GM21381 (cell line): ENCODE results near the gene PICK1.
"Not testable (repeated sequence)": the region's sequence is repeated elsewhere in the genome, so short reads cannot be mapped to it uniquely, and the experiment has no call there.

Source experiments
- ATAC-seq: cut with Tn5 transposase; IDR thresholded peaks from one replicate; pipeline ENCODE4 v1.9.1; 2021; ENCODE audit warnings: mild to moderate bottlenecking, moderate library complexity; ENCODE audit not compliant: unreplicated experiment

The PICK1 gene

DNA sequence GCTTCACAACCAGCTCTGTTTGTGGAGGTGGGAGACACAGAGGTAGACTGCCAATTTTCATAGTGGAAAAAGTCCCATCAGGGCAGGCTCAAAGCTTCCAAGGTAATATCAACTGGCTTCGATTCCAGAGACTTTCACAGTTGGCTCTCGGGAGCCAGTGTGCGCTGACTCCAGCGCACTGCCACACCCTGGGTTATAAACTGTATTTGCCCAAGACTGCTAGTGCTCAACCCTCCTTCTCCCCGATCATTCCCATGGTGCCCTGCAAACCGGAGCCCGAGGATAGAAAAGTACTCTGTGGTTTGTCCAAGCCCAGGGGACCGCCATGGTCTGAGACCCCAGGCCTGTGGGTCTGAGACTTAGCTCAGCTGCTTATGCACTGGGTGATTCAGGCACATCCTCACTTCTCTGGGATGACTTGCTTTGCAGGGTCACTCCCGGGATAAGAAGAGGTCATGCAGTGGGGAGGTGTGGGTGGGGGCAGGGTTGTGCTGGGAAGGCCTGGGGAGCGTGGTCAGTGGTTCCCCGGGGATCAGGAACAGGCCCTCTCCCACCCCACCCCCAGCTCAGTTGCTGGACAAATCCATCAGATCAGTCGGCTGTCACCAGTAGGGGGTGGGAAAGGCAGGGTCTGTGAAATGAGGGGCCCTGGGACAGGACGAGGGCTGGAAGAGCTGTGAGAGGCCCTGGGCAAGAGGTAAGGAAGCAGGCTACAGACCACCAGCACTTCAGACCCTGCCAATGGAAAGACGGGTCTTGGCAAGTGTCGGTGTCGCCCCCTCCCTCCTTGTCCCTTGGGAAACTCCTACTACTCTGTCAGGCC lies 26.7 kb upstream of the PICK1 start:
- ATAC-seq: no peak

GRCh38 chr22:38031491-38031890 lies 25.7 kb upstream of the PICK1 start:
- no peak for ATAC-seq

GRCh38 chr22:38032681-38033521 lies 24.3 kb upstream of the PICK1 start:
- no peak for ATAC-seq

DNA sequence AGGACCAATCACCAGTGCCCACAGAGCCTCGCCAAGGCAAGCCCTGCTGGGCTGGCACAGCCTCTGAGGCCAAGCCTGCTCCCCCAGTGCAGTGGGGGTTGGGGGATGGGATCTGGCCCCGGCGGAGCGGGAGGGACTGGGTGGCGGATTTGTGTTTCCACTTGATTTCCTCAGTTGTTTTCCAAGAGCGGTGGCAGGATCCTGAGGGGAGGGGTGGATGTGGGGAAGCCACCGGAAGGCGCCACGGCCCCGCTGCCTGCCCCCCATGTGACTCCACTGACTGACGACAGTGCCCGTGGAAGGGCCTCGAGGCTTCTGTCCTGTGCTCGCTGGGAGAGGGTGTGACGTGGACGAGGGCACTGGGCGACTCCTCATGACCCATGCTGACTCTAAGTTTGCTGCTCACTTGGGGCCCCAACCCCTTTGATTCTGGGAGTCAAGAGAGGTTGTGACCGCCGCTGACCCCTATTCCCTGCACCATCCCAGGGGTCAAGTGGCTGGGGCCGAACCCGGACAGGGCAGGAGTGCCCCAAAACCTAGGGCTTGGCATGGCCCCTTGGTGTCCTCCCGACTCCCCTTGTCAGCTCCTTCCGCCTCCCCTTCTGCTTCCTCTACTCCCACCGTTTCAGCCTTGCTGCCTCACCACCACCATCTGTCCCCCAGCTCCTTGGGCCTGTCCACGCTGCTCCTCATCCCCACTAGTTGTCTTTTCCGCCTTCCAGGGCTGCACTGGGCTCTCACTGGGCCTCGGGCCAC lies 23.5 kb upstream of the PICK1 start:
- ATAC-seq: no peak

DNA sequence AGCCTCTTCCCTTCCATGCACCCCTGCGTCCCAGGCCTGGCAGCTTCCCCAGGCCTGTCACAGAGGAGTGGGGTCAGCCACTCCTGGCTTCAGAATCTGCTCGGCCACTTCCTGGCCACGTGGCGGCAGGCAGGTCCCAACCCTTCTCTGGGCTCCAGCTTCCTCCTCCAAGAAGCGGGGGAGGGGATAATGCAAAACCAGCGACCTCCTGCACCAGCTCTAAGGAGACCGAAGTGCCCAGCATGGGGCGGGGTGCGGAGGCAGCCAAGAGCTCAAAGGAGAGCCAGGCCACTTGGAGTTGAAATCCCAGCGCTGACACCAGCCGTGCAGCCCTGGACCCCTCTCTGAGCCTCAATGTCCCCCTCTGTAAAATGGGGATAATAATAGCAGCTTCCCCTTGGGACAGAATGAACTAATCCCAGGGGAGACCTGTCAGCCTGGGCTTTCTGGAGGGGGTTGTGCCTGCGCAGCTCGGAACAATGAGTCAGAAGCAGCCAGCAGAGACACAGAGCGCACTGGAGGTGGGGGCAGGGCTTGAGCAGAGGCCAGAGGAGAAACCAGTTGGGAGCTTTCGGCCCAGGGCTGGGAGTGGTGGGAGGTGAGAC lies 22.8 kb upstream of the PICK1 start:
- ATAC-seq: no peak

DNA sequence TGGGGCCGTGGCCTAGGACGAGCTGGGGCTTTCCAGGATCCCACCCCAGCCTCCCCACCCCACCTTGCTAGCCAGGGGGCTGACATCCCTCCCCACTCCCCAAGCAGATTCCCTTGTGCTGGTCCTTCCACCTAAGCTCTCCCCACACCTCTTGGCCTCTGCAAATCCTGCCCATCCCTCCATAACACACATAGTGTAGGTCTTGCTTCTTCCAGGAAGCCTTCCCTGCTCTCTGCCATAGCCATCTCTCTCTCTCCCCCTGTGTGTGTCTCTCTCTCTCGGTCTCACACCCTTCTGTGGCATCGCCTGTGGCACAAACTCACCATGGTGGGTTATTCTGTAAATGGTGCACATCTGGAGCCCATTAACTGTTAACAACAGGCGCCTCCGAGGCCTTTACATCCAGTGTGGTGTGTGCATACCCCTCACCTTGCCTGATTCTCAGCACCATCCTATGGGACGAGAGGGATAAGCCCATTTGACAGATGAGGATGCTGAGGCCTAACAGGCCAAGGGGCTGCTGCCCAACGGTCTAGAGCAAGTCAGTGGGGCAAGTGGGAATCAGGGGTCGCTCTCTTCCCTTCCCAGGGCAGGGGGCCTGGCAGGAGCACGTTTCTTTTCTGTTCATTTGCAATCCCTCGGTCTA lies 22.2 kb upstream of the PICK1 start:
- no peak for ATAC-seq

- no peak for ATAC-seq
Observed at GRCh38 chr22:38035530-38035885, 21.7 kb upstream of the PICK1 start.

GRCh38 chr22:38036392-38037062 lies 20.7 kb upstream of the PICK1 start:
- no peak for ATAC-seq

DNA sequence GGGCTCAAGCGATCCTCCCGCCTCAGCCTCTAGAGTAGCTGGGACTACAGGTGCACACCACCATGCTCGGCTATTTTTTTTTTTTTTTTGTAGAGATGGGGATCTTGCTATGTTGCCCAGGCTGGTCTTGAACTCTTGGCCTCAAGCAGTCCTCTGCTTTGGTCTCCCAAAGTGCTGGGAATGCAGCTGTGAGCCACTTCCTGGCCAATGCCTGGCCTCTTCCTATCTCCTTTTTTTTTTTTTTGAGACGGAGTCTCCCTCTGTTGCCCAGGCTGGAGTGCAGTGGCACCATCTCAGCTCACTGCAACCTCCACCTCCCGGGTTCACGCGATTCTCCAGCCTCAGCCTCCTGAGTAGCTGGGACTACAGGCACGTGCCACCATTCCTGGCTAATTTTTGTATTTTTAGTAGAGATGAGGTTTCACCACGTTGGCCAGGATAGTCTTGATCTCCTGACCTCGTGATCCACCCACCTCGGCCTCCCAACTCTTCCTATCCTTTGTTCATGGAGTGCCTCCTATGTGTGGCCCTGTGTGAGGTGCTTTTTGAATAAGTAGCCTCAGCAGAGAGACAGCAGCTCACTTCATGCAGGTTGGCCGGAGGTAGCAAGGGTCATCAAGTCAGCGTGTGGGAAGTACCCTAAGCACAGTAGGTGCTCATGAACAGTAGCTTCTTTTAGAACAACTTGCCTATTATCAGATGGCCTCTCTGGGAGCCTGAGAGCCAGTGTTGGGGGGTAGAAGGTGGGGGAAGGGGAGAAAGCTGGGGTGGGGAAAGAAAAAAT lies 19.6 kb upstream of the PICK1 start:
- not testable (repeated sequence) for ATAC-seq

DNA sequence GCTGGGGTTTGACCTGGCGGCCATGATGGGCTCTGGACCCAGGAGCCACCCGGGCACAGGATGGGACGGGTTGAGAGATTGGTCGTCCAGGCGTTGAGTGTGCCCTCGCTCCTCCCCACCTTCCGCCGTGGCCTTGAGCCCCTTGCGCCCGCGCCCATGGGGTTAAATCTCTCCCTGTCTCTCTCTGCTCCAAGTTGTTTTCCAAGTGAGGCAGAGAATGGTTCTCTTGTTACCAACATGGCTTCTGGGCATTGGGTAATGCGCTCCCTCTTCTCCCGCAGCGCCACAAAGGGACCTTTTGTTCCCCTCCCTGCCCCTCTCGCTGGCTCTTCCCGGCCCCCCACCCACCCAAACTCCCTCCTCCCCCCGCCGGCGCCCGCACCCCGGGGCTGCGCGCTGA lies 18.8 kb upstream of the PICK1 start:
- ATAC-seq: no peak

DNA sequence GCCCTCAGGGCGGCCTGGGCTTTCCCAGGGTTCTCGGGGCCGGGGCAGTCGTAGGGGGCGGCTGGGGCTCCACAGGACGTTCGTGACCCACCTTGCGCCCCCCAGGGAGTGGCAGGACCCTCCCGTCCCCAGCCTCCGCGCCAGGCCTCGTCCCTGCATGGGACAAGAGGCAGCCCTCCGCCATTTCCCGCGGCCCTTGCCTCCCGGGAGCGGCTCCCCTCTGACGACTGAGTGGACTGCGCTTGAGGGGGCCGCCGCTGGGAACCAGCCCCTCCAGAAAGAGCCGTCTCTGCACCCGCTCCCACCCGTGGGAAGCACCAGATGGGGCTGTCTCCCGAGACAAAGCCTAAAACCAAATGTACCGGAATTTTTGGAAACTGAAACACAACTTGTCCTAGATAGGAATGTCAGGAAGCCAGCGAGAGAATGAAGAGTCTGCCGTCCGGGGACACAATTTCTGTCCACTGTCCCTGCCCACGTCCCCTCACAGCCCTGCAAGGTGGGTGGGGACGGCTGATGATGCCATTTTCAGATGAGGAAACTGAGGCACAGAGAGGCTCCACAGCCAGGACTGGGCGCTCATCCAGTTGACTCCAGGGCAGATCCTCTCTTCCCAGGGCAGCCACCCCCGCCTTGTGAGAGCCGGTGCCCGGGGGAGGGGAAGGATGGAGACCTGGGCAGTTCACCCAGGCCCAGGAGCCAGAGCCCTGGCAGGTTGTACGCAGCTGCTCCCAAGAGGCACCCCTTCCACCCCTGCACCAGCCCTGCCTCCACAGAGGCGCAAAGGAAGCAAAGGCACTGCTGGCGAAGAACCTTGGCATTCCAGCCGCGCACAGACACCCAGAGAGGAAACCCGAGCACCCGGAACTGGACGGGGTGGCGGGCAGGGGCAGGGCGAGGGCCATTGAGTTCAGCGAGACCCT lies 18.1 kb upstream of the PICK1 start:
- no peak for ATAC-seq

DNA sequence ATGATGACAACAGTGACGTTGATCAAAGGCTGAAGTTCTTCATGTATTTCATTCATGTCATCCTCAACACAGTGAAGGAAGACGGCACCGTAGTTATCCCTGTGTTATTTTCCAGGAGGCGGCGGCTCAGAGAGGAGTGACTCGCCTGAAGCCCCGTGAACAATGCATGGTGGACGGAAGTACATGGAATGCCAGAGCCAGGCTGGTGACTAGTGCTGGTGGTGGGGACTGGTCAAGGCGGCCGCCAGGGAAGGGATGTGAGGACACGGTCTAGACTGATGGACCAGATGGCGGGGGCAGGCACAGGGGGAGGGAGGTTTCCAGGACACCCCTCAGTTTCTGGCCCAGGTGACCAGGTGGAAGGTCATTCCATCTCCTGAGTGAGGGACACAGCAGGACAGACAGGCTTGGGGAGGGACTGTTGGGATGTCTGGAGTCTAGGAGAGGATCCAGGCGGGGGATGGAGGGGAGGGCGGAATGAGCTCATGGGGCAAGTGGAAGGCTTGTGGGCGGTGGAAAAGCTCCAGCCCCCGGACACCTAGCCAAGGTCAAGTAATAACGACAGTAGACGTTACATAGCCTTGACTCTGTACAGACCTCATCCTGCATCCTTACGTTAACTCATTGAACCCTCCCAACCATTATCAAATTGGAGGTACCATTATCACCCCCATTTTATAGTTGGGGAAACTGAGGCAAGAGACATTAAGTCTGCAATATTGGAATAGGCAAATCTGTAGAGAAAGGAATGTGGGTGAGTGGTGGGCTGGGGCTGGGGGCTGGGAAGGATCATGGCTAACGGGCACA lies 16.0 kb upstream of the PICK1 start:
- no peak for ATAC-seq

GRCh38 chr22:38041760-38042487 lies 15.3 kb upstream of the PICK1 start:
- ATAC-seq: no peak

DNA sequence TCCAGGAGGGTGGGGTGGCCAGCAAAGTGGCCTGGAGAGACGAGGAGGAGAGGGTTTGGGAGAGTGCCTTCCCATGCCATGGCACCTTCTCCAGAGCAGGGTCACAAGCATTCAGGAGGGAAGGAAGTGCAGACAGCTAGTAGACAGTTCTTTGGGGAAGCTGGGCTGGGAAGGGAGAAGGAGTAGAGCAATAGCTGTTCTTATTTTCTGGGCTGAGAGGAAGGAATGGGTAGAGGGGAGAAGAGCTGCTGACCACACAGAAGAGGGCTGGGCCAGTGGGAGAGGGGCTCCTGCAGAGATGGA lies 14.8 kb upstream of the PICK1 start:
- ATAC-seq: no peak

GRCh38 chr22:38043151-38044039 lies 13.8 kb upstream of the PICK1 start:
- no peak for ATAC-seq
